H1 (cell line): Measurements from ENCODE around the gene A2ML1. TPM values are rescaled to one million over a fixed set of nuclear protein-coding genes. Genes with fewer than 3 reads are reported as not detected.

Experiments
- CTCF ChIA-PET: fragments of 300-600 bp; sonication (Branson Sonifier 250); formaldehyde crosslinking; loops from one replicate; lab custom pipeline; 2021; ENCODE audit not compliant: partially characterized antibody; lab: Charles Lee
- POLR2A ChIA-PET: fragments of 300-600 bp; sonication (Branson Sonifier 250); formaldehyde crosslinking; loops from one replicate; lab custom pipeline; 2021; ENCODE audit warnings: inconsistent platforms; ENCODE audit not compliant: partially characterized antibody; lab: Charles Lee
- DNase-seq, 2 experiments: peaks; one replicate each; pipeline versions ENCODE4 v3.0.0 to v3.0.0-alpha.2; 2010 to 2022; ENCODE audit warnings: low spot score in 2 of 2, low read depth in 1 of 2, mixed read lengths in 1 of 2
- FAIRE-seq: peaks from 2 replicates; lab custom pipeline; 2011; peaks lifted over from hg19 to GRCh38; lab: Jason Lieb, UNC
- H2AFZ ChIP-seq: 2 replicates; pipeline ENCODE4 v1.8.1; 2012; ENCODE audit warnings: low read length, inconsistent platforms
- H2AK5ac ChIP-seq: 2 replicates; pipeline ENCODE4 v1.6.1; 2013; ENCODE audit warnings: low read depth, low read length
- H2BK120ac ChIP-seq: replicated peaks from 2 replicates; pipeline ENCODE3; 2013; ENCODE audit warnings: low read depth, low read length, inconsistent platforms
- H2BK12ac ChIP-seq: 2 replicates; pipeline ENCODE4 v1.6.1; 2013; ENCODE audit warnings: low read depth, low read length
- H2BK15ac ChIP-seq: 2 replicates; pipeline ENCODE4 v1.6.1; 2013; ENCODE audit warnings: low read length
- H2BK20ac ChIP-seq: 2 replicates; pipeline ENCODE4 v1.6.1; 2013; ENCODE audit warnings: low read length
- H2BK5ac ChIP-seq: 2 replicates; pipeline ENCODE4 v1.6.1; 2013; ENCODE audit warnings: low read depth, low read length
- H3K14ac ChIP-seq: 2 replicates; pipeline ENCODE4 v1.6.1; 2013; ENCODE audit warnings: inconsistent platforms; ENCODE audit not compliant: insufficient read length
- H3K18ac ChIP-seq: 2 replicates; pipeline ENCODE4 v1.6.1; 2013; ENCODE audit warnings: low read length; ENCODE audit errors: extremely low read depth
- H3K23ac ChIP-seq: 2 replicates; pipeline ENCODE4 v1.6.1; 2013; ENCODE audit warnings: inconsistent platforms; ENCODE audit not compliant: insufficient read length
- H3K23me2 ChIP-seq: 2 replicates; pipeline ENCODE4 v1.6.1; 2013; ENCODE audit warnings: low read depth, low read length
- H3K27ac ChIP-seq: 2 replicates; pipeline ENCODE4 v1.6.1; 2011; ENCODE audit warnings: low read depth, low read length, inconsistent platforms
- H3K27me3 ChIP-seq, 4 experiments: replicated peaks in 1 of 4; 1 replicate in 1 of 4; 2 replicates in 3 of 4; pipeline versions ENCODE4 v1.6.1 to v1.8.1; 2011 to 2013; ENCODE audit warnings: low read length in 3 of 4, mild to moderate bottlenecking in 3 of 4, inconsistent platforms in 2 of 4, mixed read lengths in 2 of 4, moderate library complexity in 1 of 4; ENCODE audit not compliant: control insufficient read depth in 3 of 4, insufficient read depth in 3 of 4; ENCODE audit errors: extremely low read depth in 1 of 4
- H3K36me3 ChIP-seq, 4 experiments: 2 replicates each; pipeline versions ENCODE4 v1.6.1 to v1.8.1; 2011 to 2013; ENCODE audit warnings: mild to moderate bottlenecking in 4 of 4, low read length in 3 of 4, moderate library complexity in 2 of 4, control low read depth in 1 of 4, inconsistent platforms in 1 of 4; ENCODE audit not compliant: insufficient read depth in 4 of 4, control insufficient read depth in 2 of 4
- H3K4ac ChIP-seq: replicated peaks from 2 replicates; pipeline ENCODE3; 2013; ENCODE audit warnings: low read length, low read depth, mixed read lengths, inconsistent platforms; ENCODE audit not compliant: insufficient read length
- H3K4me1 ChIP-seq, 4 experiments: replicated peaks in 1 of 4; 1 replicate in 1 of 4; 2 replicates in 3 of 4; pipeline versions ENCODE4 v1.6.1 to v1.8.1; 2011 to 2013; ENCODE audit warnings: low read length in 3 of 4, inconsistent platforms in 2 of 4, mixed read lengths in 1 of 4; ENCODE audit not compliant: insufficient read depth in 4 of 4, control insufficient read depth in 3 of 4
- H3K4me2 ChIP-seq, 2 experiments: 2 replicates each; pipeline versions ENCODE4 v1.6.1 to v1.8.1; 2011 to 2013; ENCODE audit warnings: low read depth in 2 of 2, low read length in 2 of 2, control low read depth in 1 of 2, inconsistent platforms in 1 of 2, mild to moderate bottlenecking in 1 of 2; ENCODE audit not compliant: insufficient read depth in 1 of 2
- H3K4me3 ChIP-seq, 4 experiments: fragments of 200-600, 300-600 bp in 1 of 4; sonication (generic), shearing (Covaris generic), sonication (Bioruptor Twin) in 1 of 4; 2 replicates each; pipeline versions ENCODE4 v1.5.1 to v1.8.1; 2011 to 2016; ENCODE audit warnings: low read length in 4 of 4, low read depth in 3 of 4, control low read depth in 2 of 4, inconsistent platforms in 2 of 4, mild to moderate bottlenecking in 2 of 4, mixed read lengths in 1 of 4, moderate library complexity in 1 of 4; ENCODE audit not compliant: insufficient read depth in 2 of 4; ENCODE audit errors: extremely low read depth in 1 of 4
- H3K56ac ChIP-seq: replicated peaks from 2 replicates; pipeline ENCODE3; 2013; ENCODE audit warnings: low read depth, mild to moderate bottlenecking, mixed read lengths, low read length, inconsistent platforms; ENCODE audit not compliant: insufficient read length
- H3K79me1 ChIP-seq: 2 replicates; pipeline ENCODE4 v1.6.1; 2013; ENCODE audit warnings: low read depth, low read length, control low read depth
- H3K79me2 ChIP-seq, 2 experiments: 2 replicates each; pipeline versions ENCODE4 v1.6.1 to v1.8.1; 2012 to 2013; ENCODE audit warnings: low read length in 2 of 2, mild to moderate bottlenecking in 2 of 2, inconsistent platforms in 1 of 2; ENCODE audit not compliant: insufficient read depth in 2 of 2, control insufficient read depth in 1 of 2
- H3K9ac ChIP-seq, 4 experiments: replicated peaks in 1 of 4; 1 replicate in 1 of 4; 2 replicates in 3 of 4; pipeline versions ENCODE4 v1.6.1 to v1.8.1; 2011 to 2013; ENCODE audit warnings: low read depth in 3 of 4, low read length in 3 of 4, control low read depth in 2 of 4, mild to moderate bottlenecking in 2 of 4, moderate library complexity in 2 of 4, inconsistent platforms in 1 of 4; ENCODE audit errors: extremely low read depth in 1 of 4
- H3K9me3 ChIP-seq, 2 experiments: 2 replicates each; pipeline versions ENCODE4 v1.6.1 to v1.8.1; 2012 to 2013; ENCODE audit warnings: mild to moderate bottlenecking in 2 of 2, moderate library complexity in 2 of 2, control low read depth in 1 of 2, inconsistent platforms in 1 of 2, low read depth in 1 of 2, low read length in 1 of 2, mixed read lengths in 1 of 2; ENCODE audit not compliant: insufficient read depth in 2 of 2
- H4K20me1 ChIP-seq, 2 experiments: replicated peaks in 1 of 2; 2 replicates each; pipeline versions ENCODE3 to v1.8.1; 2011 to 2013; ENCODE audit warnings: inconsistent platforms in 2 of 2, low read length in 2 of 2, mild to moderate bottlenecking in 1 of 2; ENCODE audit not compliant: insufficient read depth in 2 of 2, control insufficient read depth in 1 of 2
- H4K5ac ChIP-seq: 2 replicates; pipeline ENCODE4 v1.6.1; 2013; ENCODE audit warnings: low read length, low read depth, mixed read lengths, inconsistent platforms; ENCODE audit not compliant: insufficient read length
- H4K8ac ChIP-seq: 2 replicates; pipeline ENCODE4 v1.8.0; 2013; ENCODE audit warnings: mild to moderate bottlenecking, moderate library complexity, low read length, inconsistent platforms; ENCODE audit not compliant: insufficient read depth; ENCODE audit errors: extremely low read depth
- H4K91ac ChIP-seq: replicated peaks from 2 replicates; pipeline ENCODE3; 2013; ENCODE audit warnings: low read length, mixed read lengths, inconsistent platforms; ENCODE audit not compliant: insufficient read length
- BACH1 ChIP-seq: IDR thresholded peaks from 2 replicates; pipeline ENCODE4 v1.6.1; 2012; ENCODE audit warnings: low read length, improper control_type of control experiment
- BCL11A ChIP-seq, 2 experiments: IDR thresholded peaks; one replicate each; pipeline ENCODE4 v1.6.1; 2011; ENCODE audit warnings: low read depth in 2 of 2, low read length in 2 of 2, mild to moderate bottlenecking in 2 of 2
- EP300 ChIP-seq, 2 experiments: IDR thresholded peaks; 1 replicate in 1 of 2; 2 replicates in 1 of 2; pipeline ENCODE4 v1.6.1; 2011 to 2012; ENCODE audit warnings: low read depth in 2 of 2, low read length in 2 of 2, mild to moderate bottlenecking in 2 of 2, borderline replicate concordance in 1 of 2, inconsistent platforms in 1 of 2, moderate library complexity in 1 of 2
- EZH2 ChIP-seq: fragments of 200-600 bp; sonication (generic); IDR thresholded peaks from 2 replicates; pipeline ENCODE4 v1.7.1; 2012; ENCODE audit warnings: low read depth, mild to moderate bottlenecking, moderate library complexity, low read length, inconsistent platforms; ENCODE audit not compliant: severe bottlenecking
- GTF2F1 ChIP-seq: IDR thresholded peaks from 2 replicates; pipeline ENCODE4 v1.6.1; 2012; ENCODE audit warnings: low read depth, low read length, improper control_type of control experiment, borderline replicate concordance
- HDAC6 ChIP-seq: IDR thresholded peaks from one replicate; pipeline ENCODE4 v1.7.1; 2012; ENCODE audit warnings: low read depth, mild to moderate bottlenecking, inconsistent platforms, low read length, moderate library complexity
- JUND ChIP-seq: IDR thresholded peaks from 2 replicates; pipeline ENCODE4 v1.6.1; 2011; ENCODE audit warnings: mild to moderate bottlenecking, improper control_type of control experiment, low read length
- PHF8 ChIP-seq: fragments of 200-600 bp; sonication (generic); conservative IDR thresholded peaks from 2 replicates; pipeline ENCODE4 v1.7.1; 2012; ENCODE audit warnings: low read depth, mild to moderate bottlenecking, inconsistent platforms, low read length, moderate library complexity
- SP1 ChIP-seq: IDR thresholded peaks from 2 replicates; pipeline ENCODE4 v1.6.1; 2011; ENCODE audit warnings: low read depth, low read length
- WGBS, 2 experiments: shearing (Covaris generic) in 1 of 2; methylation state at CpG; one replicate each; pipeline versions ENCODE4 v1.1.6 to v1.1.7; 2013 to 2015; ENCODE audit warnings: low lambda C conversion rate in 2 of 2, mixed read lengths in 2 of 2, inconsistent platforms in 1 of 2, low coverage in 1 of 2, missing lambda C conversion rate in 1 of 2; ENCODE audit not compliant: insufficient replicate concordance in 2 of 2, insufficient coverage in 1 of 2, insufficient read length in 1 of 2; ENCODE audit errors: extremely low coverage in 1 of 2, missing lambda C conversion rate in 1 of 2; 5-methylcytosine and 5-hydroxymethylcytosine counted together
- polyA plus RNA-seq, 7 experiments: library from polyadenylated mRNA; depleted of rRNA in 3 of 7; stranded (reverse) in 5 of 7; unstranded in 2 of 7; fragments of >200 nt in 5 of 7; fragments of 200-250 nt in 2 of 7; gene quantifications; 1 replicate in 5 of 7; 2 replicates in 1 of 7; 4 replicates in 1 of 7; pipeline versions ENCODE4 v1.2.1 to v1.2.3, GENCODE V29; 2011 to 2013; ENCODE audit warnings: missing spikeins in 2 of 7, mixed read lengths in 2 of 7
- total RNA-seq: library from RNA; stranded (reverse); fragmentation: NEBNext Ultra II Directional; extraction: Animal tissue kit (Norgen Biotek cat#: 25700); gene quantifications from 2 replicates; pipeline ENCODE4 v1.2.1, GENCODE V29; 2021
- TF ChIP-seq, protein P1 (sequence below): IDR thresholded peaks from 2 replicates; pipeline ENCODE4 v1.6.1; 2011; ENCODE audit warnings: low read depth, mild to moderate bottlenecking, low read length; ENCODE audit not compliant: insufficient read depth

A2ML1 gene
- total and polyA plus RNA-seq, 2 of the 8 experiments (the other 6 are each of a cell fraction or from before 2014, with no cell fraction given) = 10.2 to 10.3 TPM

DNA sequence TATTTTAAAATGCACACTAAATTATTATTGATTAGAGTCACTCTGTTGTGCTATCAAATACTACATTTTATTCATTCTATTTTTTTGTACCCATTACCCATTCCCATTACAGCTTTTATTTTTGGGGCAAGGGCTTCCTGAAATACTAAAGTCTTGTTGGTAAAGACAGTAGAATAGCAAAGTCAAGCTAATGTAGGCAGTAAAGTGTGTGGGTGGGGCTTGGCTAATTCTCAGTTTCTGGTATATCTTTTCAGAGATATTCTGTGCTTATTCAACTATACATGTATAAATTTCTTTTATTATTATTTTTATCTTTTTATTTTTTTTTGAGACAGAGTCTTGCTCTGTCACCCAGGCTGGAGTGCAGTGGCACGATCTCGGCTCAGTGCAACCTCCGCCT lies 69.6 kb downstream of the A2ML1 start:
- H3K27me3 ChIP-seq = no peaks in the 10 kb centered on the region
- H3K79me2 ChIP-seq = no peaks in the 10 kb centered on the region
- DNase-seq (no peak), FAIRE-seq (no peak)
- H4K20me1 ChIP-seq = no peaks in the 10 kb centered on the region
- H3K14ac ChIP-seq = no peak overlapping the region
- peaks cover 0 to 5% (median 1%) of the 10 kb centered on the region in 4 experiments; a peak in 3 of 7 replicates for H3K4me1 ChIP-seq
- H3K4me2 ChIP-seq = no peak overlapping the region
- ChIA-PET CTCF (interaction anchor here (1.3 to 7.6 kb wide), 11 partner anchors 13 to 308 kb away, joined by 3 to 61 read pairs (median 12); no protein-coding TSS in a partner anchor), POLR2A (interaction anchor here (3.5 kb wide), 1 partner anchor 21 kb away, joined by 28 read pairs; the partner anchor contains the start of gene PHC1)
- peaks cover 0 to 3% (median 0%) of the 10 kb centered on the region in 4 experiments; a peak in 2 of 8 replicates for H3K36me3 ChIP-seq
- no peaks in the 10 kb centered on the region for H3K79me1 ChIP-seq
- no peak overlapping the region for H3K56ac ChIP-seq
- H2AK5ac ChIP-seq = no peak overlapping the region
- H4K5ac ChIP-seq = no peak overlapping the region
- H2BK20ac ChIP-seq = no peak overlapping the region
- no peak overlapping the region for H2BK5ac ChIP-seq
- H4K91ac ChIP-seq = no peak overlapping the region
- H3K23ac ChIP-seq = no peak overlapping the region
- H3K9ac ChIP-seq = no peak overlapping the region
- no peak overlapping the region for H3K27ac ChIP-seq
- H3K23me2 ChIP-seq = no peaks in the 10 kb centered on the region; the same call in 1 of the 2 replicates
- TF ChIP-seq JUND (no peak), EP300 (IDR thresholded peaks at IDR 0.05; ENCODE audit: borderline replicate concordance in 1 of 2, low read depth in 2 of 2, low read length in 2 of 2) (no peak), HDAC6 (no peak), GTF2F1 (no peak), PHF8 (no peak), SP1 (no peak), BACH1 (no peak), EZH2 (no peak), BCL11A (IDR thresholded peaks at IDR 0.05; ENCODE audit: low read depth in 2 of 2, low read length in 2 of 2) (no peak)
- TF ChIP-seq, protein P1, sequence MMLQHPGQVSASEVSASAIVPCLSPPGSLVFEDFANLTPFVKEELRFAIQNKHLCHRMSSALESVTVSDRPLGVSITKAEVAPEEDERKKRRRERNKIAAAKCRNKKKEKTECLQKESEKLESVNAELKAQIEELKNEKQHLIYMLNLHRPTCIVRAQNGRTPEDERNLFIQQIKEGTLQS = no peak
- H2AFZ ChIP-seq = no peak overlapping the region
- no peak overlapping the region for H2BK15ac ChIP-seq
- H3K4me3 ChIP-seq = no peak overlapping the region
- WGBS, 2 experiments = 99% methylated on average over 3 of the region's 3 CpGs; no CpG with 5 or more reads in 1 of the 2 experiments
- no peak overlapping the region for H2BK120ac ChIP-seq
- no peak overlapping the region for H3K4ac ChIP-seq
- H2BK12ac ChIP-seq = no peak overlapping the region
- H4K8ac ChIP-seq = no peak overlapping the region
- H3K9me3 ChIP-seq = peaks cover 3% of the 10 kb centered on the region in 2 experiments; a peak in 2 of 4 replicates
- no peak overlapping the region for H3K18ac ChIP-seq
